Right lobe of liver (tissue), 4 donors: ENCODE measurements around the gene HOXC13.

Experiments used
- POLR2A ChIP-seq: fragments of 450-650 bp; IDR thresholded peaks from one replicate; pipeline ENCODE4 v1.6.1; 2017; ENCODE audit warnings: antibody characterized with exemption, mild to moderate bottlenecking
- TF ChIP-seq, protein P1 (sequence below), 4 donors: fragments of 200-600 bp in 3 of 4; fragments of 450-650 bp in 1 of 4; IDR thresholded peaks; one replicate each; pipeline versions ENCODE4 v1.5.1 to v1.8.0; 2016 to 2022; ENCODE audit warnings: antibody characterized with exemption in 4 of 4, mild to moderate bottlenecking in 2 of 4
- donor health status: DM: no; HTN: no; CAD: no.
- donor health status: DM: no; HTN: no; CAD: no.
- donor health status: DM: no; HTN: yes; CAD: no.

DNA sequence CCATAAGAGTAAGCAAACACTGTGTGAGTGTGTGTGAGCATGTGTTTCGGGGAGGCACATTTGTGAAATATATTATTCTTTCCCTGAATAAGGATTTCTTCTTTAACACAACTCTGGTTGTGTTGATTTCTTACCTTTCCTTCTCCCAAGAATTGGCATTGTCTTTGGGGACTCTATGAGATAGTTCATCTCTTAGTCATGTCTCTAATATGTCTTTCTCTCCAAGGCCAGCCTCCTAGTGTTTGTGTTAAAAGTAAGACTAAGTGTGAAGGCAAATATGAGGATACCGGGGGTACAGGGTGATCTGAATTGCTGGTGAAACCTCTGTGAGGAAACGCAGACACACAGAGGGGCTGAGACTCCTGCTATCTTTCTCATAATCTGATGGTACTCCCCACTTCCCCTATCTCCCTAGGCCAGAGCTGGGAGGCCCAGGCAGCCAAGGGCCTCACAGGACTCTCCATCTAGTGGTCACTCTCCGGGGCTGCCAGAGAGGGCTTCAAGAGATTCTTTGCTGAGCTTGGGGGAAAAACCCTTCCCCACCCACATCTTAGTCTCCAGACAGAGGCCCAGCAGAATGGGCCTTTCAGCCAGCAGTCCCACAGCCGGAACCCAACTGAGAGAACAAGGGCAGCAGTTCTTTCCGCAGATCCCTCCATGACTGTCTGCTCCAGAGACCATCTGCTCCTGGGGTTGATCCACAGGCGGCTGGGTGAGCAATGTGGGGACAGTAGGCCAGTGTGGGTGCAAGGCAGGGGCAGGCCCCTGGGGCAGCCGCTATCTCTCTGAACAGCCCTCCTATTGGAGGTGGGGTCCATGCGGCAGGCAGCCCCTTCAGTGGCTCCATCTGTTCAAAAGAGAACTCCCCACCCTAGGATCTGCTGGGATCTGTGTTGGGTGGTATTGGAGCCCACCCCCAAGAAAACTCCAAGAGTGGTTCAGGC, 10.3 kb downstream of the HOXC13 start:
- TF ChIP-seq, protein P1, sequence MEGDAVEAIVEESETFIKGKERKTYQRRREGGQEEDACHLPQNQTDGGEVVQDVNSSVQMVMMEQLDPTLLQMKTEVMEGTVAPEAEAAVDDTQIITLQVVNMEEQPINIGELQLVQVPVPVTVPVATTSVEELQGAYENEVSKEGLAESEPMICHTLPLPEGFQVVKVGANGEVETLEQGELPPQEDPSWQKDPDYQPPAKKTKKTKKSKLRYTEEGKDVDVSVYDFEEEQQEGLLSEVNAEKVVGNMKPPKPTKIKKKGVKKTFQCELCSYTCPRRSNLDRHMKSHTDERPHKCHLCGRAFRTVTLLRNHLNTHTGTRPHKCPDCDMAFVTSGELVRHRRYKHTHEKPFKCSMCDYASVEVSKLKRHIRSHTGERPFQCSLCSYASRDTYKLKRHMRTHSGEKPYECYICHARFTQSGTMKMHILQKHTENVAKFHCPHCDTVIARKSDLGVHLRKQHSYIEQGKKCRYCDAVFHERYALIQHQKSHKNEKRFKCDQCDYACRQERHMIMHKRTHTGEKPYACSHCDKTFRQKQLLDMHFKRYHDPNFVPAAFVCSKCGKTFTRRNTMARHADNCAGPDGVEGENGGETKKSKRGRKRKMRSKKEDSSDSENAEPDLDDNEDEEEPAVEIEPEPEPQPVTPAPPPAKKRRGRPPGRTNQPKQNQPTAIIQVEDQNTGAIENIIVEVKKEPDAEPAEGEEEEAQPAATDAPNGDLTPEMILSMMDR (IDR thresholded peaks at IDR 0.05): no peak
- TF ChIP-seq POLR2A: no peak
